Stimulated activated CD4-positive, alpha-beta T cell treated with anti-CD3 and anti-CD28 coated beads, Interleukin-4, amount 100 ng/mL, for 24 hours (primary cell): ENCODE results near the gene WDR13.
A peak's percentile ranks its signal among the peaks of the same experiment; 100 is the strongest.
"Not testable (repeated sequence)": the region's sequence is repeated elsewhere in the genome, so short reads cannot be mapped to it uniquely, and the experiment has no call there.

Experiments used
- DNase-seq: peaks from one replicate; pipeline ENCODE4 v3.0.0-alpha.2; 2020

Gene WDR13

GRCh38 chrX:48598614-48599013, 1.3 kb downstream of the WDR13 start:
- no peak for DNase-seq

- DNase-seq: no peak
These were observed 2.0 kb downstream of the WDR13 start for GRCh38 chrX:48599341-48599740.

GRCh38 chrX:48600226-48600625, 2.9 kb downstream of the WDR13 start:
- DNase-seq: no peak

- DNase-seq: no peak
These were observed 4.6 kb downstream of the WDR13 start for GRCh38 chrX:48601741-48602394.

GRCh38 chrX:48604701-48605100, 7.4 kb downstream of the WDR13 start:
- no peak for DNase-seq

GRCh38 chrX:48606091-48606490, 8.8 kb downstream of the WDR13 start:
- no peak for DNase-seq

- DNase-seq: no peak
These were observed 14.4 kb downstream of the WDR13 start for GRCh38 chrX:48611703-48612102.

GRCh38 chrX:48613502-48614160, 16.3 kb downstream of the WDR13 start:
- no peak for DNase-seq

- no peak for DNase-seq
These were observed 19.3 kb downstream of the WDR13 start for GRCh38 chrX:48616576-48616975.

- no peak for DNase-seq
These were observed 20.4 kb downstream of the WDR13 start for GRCh38 chrX:48617542-48618340.

- no peak for DNase-seq
These were observed 29.4 kb downstream of the WDR13 start for GRCh38 chrX:48626401-48627298.

- DNase-seq: peak; percentile 63
These were observed 34.2 kb downstream of the WDR13 start for GRCh38 chrX:48631376-48632090.

- no peak for DNase-seq
These were observed 34.9 kb downstream of the WDR13 start for GRCh38 chrX:48632207-48632606.

- DNase-seq: no peak
These were observed 39.0 kb downstream of the WDR13 start for GRCh38 chrX:48636301-48636700.

GRCh38 chrX:48636776-48637175, 39.5 kb downstream of the WDR13 start:
- DNase-seq: no peak

GRCh38 chrX:48645669-48646068, 48.4 kb downstream of the WDR13 start:
- DNase-seq: no peak

- peak; percentile 31 for DNase-seq
These were observed 51.1 kb downstream of the WDR13 start for GRCh38 chrX:48648336-48648751.

GRCh38 chrX:48649102-48649501, 51.8 kb downstream of the WDR13 start:
- no peak for DNase-seq

GRCh38 chrX:48652055-48652579, 54.8 kb downstream of the WDR13 start:
- DNase-seq: not testable (repeated sequence)

GRCh38 chrX:48654746-48655145, 57.5 kb downstream of the WDR13 start:
- DNase-seq: not testable (repeated sequence)
